Memory B cell (primary cell): ENCODE data around the gene SH3BGRL3.
A peak's percentile ranks its signal among the peaks of the same experiment; 100 is the strongest.

Source experiments
- ATAC-seq: fragments of 150-1000 bp; cut with Tn5 transposase; 2 replicates; pipeline ENCODE4 v1.10.0; 2021; ENCODE audit warnings: low read depth, mild to moderate bottlenecking, moderate library complexity
- DNase-seq, 2 donors: peaks; one replicate each; pipeline ENCODE4 v3.0.0; 2022; ENCODE audit warnings: low spot score in 2 of 2
- H3K27ac Mint-ChIP-seq: one replicate; pipeline ENCODE4 v1.8.0; 2022; ENCODE audit warnings: mild to moderate bottlenecking, moderate library complexity, mixed read lengths
- H3K27me3 Mint-ChIP-seq: one replicate; pipeline ENCODE4 v1.8.0; 2022; ENCODE audit warnings: mixed read lengths
- H3K36me3 Mint-ChIP-seq: one replicate; pipeline ENCODE4 v1.8.0; 2022; ENCODE audit warnings: mild to moderate bottlenecking, mixed read lengths
- H3K4me1 Mint-ChIP-seq: one replicate; pipeline ENCODE4 v1.8.0; 2022; ENCODE audit warnings: mixed read lengths
- H3K4me3 Mint-ChIP-seq: one replicate; pipeline ENCODE4 v1.8.0; 2022; ENCODE audit warnings: mild to moderate bottlenecking, moderate library complexity, mixed read lengths
- H3K9me3 Mint-ChIP-seq: one replicate; pipeline ENCODE4 v1.8.0; 2022; ENCODE audit warnings: mixed read lengths

Gene SH3BGRL3

DNA sequence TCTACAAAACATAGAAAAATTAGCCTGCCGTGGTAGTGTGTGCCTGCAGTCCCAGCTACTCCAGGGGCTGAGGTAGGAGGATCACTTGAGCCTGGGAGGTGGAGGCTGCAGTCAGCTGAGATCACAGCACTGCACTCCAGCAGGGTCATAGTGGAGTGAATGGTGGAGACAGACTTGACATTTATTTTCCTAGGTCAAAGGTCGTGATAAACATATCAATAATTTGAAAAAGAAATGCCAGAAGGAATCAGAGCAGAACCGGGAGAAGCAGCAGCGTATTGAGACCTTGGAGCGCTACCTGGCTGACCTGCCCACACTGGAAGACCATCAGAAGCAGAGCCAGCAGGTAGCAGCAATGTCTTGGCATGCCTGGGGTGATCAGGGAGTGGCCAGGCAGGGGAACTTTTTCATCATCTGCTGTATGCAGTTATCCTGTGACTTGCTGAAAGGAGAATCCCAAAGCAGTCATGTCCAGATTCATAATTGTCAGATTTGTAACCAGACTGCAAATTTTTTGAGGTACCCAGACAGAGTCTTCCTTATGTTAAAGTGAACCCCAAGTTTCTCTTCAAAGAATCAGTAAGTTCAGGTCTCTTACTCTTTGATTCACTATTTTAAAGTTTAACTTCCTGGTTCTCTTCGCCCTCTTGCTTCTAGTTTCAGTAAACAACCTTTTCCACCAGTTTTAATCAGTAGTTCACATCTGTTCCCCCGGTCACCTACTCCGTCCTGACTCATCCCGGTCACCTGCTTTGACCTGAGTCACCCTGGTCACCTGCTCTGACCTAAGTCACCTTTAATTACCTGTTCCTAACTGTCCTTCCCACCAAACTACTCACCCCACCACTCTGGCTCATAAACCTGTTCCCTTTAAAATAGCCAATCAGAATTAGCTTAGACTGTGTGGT is 11.3 kb upstream of the SH3BGRL3 start:
- Mint-ChIP-seq H3K27me3 (no peaks in the 10 kb centered on the region), H3K9me3 (peaks cover 6% of the 10 kb centered on the region), H3K4me3 (no peak overlapping the region), H3K27ac (no peak overlapping the region), H3K4me1 (no peaks in the 10 kb centered on the region), H3K36me3 (peaks cover 37% of the 10 kb centered on the region)
- DNase-seq (no peak), ATAC-seq (no peak)

DNA sequence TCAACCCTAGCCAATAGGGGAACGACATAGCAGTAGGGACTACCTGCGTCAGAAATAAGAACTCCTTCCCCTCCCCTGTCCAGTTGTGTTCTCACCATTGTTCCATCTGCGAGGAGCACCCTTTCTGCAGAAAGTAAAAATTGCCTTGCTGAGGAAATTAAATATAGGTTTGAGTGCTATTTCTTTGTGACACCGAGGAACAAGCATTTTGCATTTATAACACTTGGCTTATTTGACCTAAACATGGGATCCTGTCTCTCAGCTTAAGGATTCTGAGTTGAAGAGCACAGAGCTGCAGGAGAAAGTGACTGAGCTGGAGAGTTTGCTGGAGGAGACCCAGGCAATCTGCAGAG is 10.7 kb upstream of the SH3BGRL3 start:
- no peak for DNase-seq
- peaks cover under 1% of the 10 kb centered on the region for H3K4me1 Mint-ChIP-seq
- no peak overlapping the region for H3K27ac Mint-ChIP-seq
- H3K4me3 Mint-ChIP-seq = no peak overlapping the region
- H3K36me3 Mint-ChIP-seq = peaks cover 32% of the 10 kb centered on the region
- no peak for ATAC-seq
- H3K9me3 Mint-ChIP-seq = peaks cover 6% of the 10 kb centered on the region
- no peaks in the 10 kb centered on the region for H3K27me3 Mint-ChIP-seq

DNA sequence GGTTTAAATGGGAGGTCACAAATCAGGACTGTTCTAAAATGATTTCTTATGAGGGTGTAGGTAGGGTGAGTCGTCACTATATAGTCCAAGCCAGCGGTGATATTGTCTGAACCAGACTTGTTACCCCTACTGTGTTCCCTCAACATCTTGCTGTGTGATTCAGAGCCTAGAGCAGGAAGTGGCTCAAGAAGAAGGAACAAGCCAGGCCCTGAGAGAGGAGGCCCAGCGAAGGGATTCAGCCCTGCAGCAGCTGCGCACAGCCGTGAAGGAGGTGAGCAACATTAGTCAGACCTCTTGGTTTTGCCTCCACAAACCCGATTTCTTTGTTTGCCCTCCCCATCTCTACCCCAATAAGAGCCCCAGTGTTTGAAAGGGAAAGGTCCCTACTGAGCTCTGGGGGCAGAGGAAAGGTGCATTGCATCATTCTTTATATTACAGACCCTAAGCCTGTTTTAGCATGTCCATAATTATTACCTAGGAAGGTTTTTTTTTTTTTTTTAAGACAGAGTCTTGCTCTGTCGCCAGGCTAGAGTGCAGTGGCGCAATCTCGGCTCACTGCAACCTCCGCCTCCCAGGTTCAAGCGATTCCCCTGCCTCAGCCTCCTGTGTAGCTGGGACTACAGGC is 5.0 kb upstream of the SH3BGRL3 start:
- peak overlapping the region; percentile 2 for H3K27ac Mint-ChIP-seq
- peaks cover 16% of the 10 kb centered on the region for H3K36me3 Mint-ChIP-seq

DNA sequence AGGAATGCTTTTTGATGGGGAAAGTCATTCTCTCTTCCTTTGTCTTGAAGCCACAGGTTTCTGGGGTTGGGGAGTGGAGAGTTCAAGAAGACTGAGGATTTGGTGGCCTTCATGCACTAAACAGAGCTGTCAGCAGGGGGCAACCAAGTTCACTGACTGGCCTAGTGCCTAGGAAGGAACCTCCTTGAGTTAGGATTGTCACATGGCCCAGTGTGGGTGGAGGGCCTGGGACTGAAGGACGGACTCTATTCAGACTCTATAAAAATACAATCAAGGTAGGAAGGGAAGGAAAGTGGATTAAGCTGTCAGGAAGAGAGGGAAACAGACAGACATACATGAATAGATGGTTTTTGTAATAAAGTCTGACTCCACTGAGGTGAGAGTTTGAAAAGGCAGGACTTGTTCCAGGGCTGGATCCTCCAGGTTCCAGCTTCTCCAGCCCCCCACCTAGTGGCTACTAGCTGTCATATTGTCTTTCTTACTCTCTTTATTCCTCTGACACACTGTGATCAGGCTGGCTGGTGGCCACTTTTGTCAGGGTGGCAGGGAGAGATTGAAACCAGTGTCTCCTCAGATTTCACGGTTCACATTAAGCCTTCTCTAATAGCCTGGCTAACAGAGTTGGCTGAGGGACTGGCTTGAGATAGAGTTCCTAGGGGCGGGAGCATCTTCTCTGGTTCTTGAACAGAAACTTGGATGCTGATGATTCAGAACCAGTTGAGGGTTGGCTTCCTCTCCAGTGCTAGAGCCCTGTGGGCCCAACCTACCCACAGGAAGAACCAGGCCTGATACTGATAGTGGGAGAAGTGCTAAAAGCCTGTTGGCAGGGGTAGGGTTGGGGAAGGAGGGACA is 4.1 kb upstream of the SH3BGRL3 start:
- H3K4me1 Mint-ChIP-seq = peaks cover 37% of the 10 kb centered on the region
- H3K36me3 Mint-ChIP-seq = peaks cover 11% of the 10 kb centered on the region
- no peaks in the 10 kb centered on the region for H3K27me3 Mint-ChIP-seq
- H3K4me3 Mint-ChIP-seq = peak overlapping the region; percentile 64
- DNase-seq (peak; percentile 78 to 83), ATAC-seq (peak; percentile 61)
- H3K9me3 Mint-ChIP-seq = no peaks in the 10 kb centered on the region
- peak overlapping the region; percentile 72 for H3K27ac Mint-ChIP-seq

More for the DNA sequence above, 5.0 kb upstream of the SH3BGRL3 start:
- H3K9me3 Mint-ChIP-seq = no peaks in the 10 kb centered on the region
- DNase-seq (no peak), ATAC-seq (no peak)
- no peaks in the 10 kb centered on the region for H3K27me3 Mint-ChIP-seq
- H3K4me3 Mint-ChIP-seq = no peak overlapping the region
- H3K4me1 Mint-ChIP-seq = peaks cover 31% of the 10 kb centered on the region

DNA sequence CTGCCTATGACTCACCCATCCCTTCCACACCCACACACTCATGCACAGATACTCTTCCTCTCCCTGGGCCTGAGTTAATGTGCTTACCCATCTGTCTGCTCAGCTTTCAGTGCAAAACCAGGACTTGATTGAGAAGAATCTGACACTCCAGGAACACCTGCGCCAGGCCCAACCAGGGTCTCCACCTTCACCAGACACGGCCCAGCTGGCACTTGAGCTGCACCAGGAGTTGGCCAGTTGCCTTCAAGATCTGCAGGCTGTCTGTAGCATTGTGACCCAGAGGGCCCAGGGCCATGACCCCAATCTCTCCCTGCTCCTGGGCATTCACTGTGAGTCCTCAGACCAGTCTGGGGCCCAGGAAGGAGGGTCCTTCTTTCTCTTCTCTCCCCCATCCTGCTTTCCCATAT is 3.5 kb upstream of the SH3BGRL3 start:
- Mint-ChIP-seq H3K4me1 (peaks cover 42% of the 10 kb centered on the region), H3K4me3 (no peak overlapping the region), H3K9me3 (no peaks in the 10 kb centered on the region), H3K27ac (peak overlapping the region; percentile 81), H3K36me3 (peaks cover 13% of the 10 kb centered on the region), H3K27me3 (no peaks in the 10 kb centered on the region)
- ATAC-seq (no peak), DNase-seq (no peak)

DNA sequence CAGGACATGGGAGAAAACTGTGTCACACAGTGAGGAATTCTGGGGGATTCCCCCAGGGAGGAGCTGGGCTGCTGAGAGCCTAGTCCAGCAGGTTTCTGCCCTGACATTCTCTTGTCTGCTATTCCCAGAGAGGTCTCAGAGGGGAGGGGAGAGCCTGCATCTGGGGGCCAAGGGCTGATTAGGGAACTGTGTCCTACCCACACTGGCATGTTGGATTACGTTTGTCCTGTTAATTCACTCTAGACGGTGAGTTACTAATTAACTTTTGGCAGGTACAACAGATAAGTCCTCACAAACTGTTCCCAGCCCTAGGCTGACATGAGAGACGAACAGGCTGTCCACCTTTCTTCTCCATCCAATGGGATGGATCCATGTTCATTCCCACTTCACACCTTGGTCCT is 2.6 kb upstream of the SH3BGRL3 start:
- Mint-ChIP-seq H3K4me3 (no peak overlapping the region), H3K36me3 (peaks cover 12% of the 10 kb centered on the region), H3K27me3 (no peaks in the 10 kb centered on the region), H3K4me1 (peaks cover 47% of the 10 kb centered on the region), H3K9me3 (no peaks in the 10 kb centered on the region), H3K27ac (peak overlapping the region; percentile 81)
- ATAC-seq (no peak), DNase-seq (no peak)

DNA sequence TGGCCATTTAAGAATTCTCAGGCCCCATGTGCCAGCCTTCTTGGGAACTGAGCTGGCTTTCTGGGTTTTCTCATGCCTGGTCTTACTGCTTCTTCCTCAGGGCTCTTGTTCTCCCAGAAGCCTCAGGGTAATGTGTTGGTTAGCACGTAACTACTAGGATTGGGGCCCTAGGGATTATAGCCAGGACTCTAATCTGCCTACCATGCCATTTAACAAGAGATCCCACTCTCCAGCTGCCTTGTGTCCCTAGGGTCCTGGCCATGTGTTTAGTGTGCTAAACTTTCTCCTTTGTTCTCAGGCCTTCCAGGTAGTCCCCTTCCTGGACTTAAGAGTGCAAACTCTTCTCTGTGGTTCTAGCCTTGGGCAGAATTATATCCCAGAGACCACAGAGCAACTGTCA is 2.2 kb upstream of the SH3BGRL3 start:
- Mint-ChIP-seq H3K27ac (no peak overlapping the region), H3K36me3 (peaks cover 11% of the 10 kb centered on the region), H3K4me3 (no peak overlapping the region), H3K27me3 (no peaks in the 10 kb centered on the region), H3K4me1 (peaks cover 51% of the 10 kb centered on the region), H3K9me3 (no peaks in the 10 kb centered on the region)
- ATAC-seq (no peak), DNase-seq (no peak)

DNA sequence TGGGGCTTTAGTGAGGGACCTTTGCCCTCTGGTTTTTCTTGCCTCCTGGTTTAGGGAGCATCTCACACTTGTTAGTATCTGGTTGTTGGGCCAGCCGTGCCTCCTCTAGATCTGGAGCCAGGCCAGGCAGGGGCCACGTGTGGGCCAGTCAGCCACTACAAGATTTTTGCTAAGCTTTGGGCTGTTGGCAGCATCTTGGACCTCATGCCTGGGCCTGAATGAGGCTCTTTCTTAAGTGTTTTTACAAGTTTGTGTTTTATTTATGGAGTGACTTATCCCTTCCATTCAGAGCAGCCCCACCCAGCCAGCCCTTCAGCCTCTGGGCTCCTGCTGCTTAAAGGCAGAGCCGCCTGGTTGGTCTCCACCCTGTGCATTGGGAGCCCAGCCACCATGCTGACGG is 1.6 kb upstream of the SH3BGRL3 start:
- no peak overlapping the region for H3K4me3 Mint-ChIP-seq

DNA sequence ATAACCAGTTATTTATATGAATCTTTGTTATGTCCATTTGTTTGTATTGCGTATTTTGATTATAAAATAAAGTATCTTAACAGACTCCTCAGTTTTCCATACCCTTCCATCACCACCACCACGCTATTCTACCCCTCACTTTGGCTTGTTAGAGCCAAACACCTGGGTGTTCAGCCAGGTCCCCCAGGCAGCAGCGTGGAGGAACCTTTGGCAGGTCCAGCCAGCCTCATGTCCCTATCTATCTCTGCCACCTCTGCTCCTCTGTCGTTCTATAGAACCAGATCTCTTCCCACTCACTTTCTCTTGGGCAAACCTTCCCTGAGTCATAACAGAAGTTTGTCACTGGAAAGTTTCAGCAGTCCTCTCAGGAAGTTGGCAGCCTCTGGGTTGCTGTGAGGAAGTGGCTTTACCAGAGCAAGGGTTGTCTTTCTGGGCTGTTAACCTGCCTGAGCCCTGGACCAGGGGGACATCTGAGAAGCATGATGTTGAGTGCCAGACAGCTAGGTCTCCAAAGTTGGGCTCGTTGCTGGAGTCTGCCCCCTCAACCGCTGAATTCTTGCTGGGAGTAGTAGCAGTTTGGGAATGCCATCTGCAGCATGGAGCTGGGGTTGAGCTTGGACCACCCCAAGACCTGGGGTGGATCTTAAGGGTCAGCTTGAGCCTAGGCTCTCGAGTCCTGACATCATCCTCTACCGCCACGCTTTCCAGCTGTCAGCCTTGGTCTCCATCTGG is 996 bp upstream of the SH3BGRL3 start:
- no peak for DNase-seq
- Mint-ChIP-seq H3K27ac (peak overlapping the region; percentile 70), H3K4me1 (peaks cover 62% of the 10 kb centered on the region), H3K27me3 (no peaks in the 10 kb centered on the region), H3K4me3 (peak overlapping the region; percentile 93), H3K36me3 (peaks cover 10% of the 10 kb centered on the region), H3K9me3 (no peaks in the 10 kb centered on the region)
- no peak for ATAC-seq

More for the DNA sequence above, 1.6 kb upstream of the SH3BGRL3 start:
- no peaks in the 10 kb centered on the region for H3K27me3 Mint-ChIP-seq
- H3K36me3 Mint-ChIP-seq = peaks cover 10% of the 10 kb centered on the region
- peak overlapping the region; percentile 70 for H3K27ac Mint-ChIP-seq
- no peaks in the 10 kb centered on the region for H3K9me3 Mint-ChIP-seq
- DNase-seq = no peak
- ATAC-seq = no peak
- H3K4me1 Mint-ChIP-seq = peaks cover 57% of the 10 kb centered on the region

DNA sequence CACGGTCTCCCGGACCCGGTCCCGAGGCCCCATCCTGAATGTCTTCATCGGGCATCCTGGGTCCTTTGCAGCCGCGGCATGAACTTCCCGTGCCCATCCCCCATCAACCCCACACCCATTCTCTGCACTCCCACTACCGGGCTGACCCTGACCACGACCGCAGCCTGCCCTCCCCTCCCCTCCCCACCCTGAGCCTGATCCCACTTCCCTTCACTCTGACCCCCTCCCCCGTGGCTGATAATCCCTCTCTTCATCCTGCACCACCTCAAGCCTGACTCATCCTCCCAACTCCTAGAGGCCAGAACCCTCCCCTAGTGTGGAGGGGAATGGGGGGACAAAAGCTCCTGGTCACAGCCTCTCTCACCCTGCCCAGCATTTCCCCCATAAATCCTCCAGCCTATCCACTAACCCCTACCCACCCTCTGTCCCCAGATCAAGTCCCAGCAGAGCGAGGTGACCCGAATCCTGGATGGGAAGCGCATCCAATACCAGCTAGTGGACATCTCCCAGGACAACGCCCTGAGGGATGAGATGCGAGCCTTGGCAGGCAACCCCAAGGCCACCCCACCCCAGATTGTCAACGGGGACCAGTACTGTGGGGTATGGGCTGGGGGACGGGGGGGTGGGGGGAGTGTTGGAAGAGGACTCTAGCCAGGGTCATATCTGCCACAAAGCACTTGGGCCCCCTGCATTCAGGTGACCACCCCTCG is 602 bp downstream of the SH3BGRL3 start:
- peaks cover 66% of the 10 kb centered on the region for H3K4me1 Mint-ChIP-seq
- ATAC-seq = no peak
- DNase-seq = no peak
- peak overlapping the region; percentile 70 for H3K27ac Mint-ChIP-seq
- H3K9me3 Mint-ChIP-seq = no peaks in the 10 kb centered on the region
- peaks cover 10% of the 10 kb centered on the region for H3K36me3 Mint-ChIP-seq
- H3K4me3 Mint-ChIP-seq = peak overlapping the region; percentile 93
- no peaks in the 10 kb centered on the region for H3K27me3 Mint-ChIP-seq

DNA sequence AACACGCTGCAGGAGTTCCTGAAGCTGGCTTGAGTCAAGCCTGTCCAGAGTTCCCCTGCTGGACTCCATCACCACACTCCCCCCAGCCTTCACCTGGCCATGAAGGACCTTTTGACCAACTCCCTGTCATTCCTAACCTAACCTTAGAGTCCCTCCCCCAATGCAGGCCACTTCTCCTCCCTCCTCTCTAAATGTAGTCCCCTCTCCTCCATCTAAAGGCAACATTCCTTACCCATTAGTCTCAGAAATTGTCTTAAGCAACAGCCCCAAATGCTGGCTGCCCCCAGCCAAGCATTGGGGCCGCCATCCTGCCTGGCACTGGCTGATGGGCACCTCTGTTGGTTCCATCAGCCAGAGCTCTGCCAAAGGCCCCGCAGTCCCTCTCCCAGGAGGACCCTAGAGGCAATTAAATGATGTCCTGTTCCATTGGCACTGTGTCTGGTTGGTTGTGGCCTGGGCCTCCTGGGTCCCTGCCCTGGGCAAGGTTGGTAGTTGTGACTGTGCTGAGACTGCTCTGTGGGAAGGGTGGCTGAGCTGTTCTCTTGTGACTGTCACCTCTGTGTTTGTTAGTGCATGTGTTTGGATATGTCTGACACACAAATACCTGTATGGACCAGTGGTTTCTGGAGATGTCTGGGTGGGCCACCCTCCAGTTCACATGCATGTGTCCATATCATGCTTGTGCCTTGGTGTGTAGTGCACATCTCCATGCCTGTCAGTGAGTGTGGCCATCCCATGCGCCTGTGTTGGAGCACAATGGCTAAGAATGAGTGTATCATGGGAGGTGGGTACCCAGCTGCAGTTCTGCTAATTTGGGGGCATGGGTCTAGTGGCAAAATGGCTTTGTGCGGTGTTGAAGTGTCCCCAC is 1.4 kb downstream of the SH3BGRL3 start:
- DNase-seq (no peak), ATAC-seq (no peak)
- no peaks in the 10 kb centered on the region for H3K27me3 Mint-ChIP-seq
- peak overlapping the region; percentile 70 for H3K27ac Mint-ChIP-seq
- H3K4me3 Mint-ChIP-seq = peak overlapping the region; percentile 83
- no peaks in the 10 kb centered on the region for H3K9me3 Mint-ChIP-seq
- peaks cover 67% of the 10 kb centered on the region for H3K4me1 Mint-ChIP-seq
- peaks cover 10% of the 10 kb centered on the region for H3K36me3 Mint-ChIP-seq

DNA sequence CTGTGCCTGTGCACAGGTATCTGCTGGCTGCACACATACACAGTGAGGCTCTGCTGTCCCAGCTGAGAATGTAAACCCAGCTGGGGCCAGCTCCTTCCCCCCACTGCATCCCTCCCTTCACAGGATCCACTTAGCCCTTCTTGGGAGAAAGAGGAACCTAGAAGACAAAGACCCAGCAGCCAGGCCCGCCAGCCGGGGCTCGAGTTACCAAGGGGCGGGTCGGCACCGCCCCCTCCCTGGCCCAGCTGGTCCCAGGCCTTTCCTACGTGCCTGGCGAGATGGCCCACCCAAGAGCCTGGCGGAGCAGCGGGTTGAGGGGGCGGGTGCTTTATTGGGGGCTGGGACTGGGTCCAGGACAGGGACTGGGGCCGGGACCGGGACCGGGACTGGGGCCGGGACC is 2.1 kb downstream of the SH3BGRL3 start:
- no peaks in the 10 kb centered on the region for H3K9me3 Mint-ChIP-seq

More for the DNA sequence above, 2.1 kb downstream of the SH3BGRL3 start:
- ATAC-seq (no peak), DNase-seq (no peak)
- Mint-ChIP-seq H3K27me3 (no peaks in the 10 kb centered on the region), H3K4me1 (peaks cover 65% of the 10 kb centered on the region), H3K27ac (peak overlapping the region; percentile 70), H3K36me3 (peaks cover 10% of the 10 kb centered on the region), H3K4me3 (peak overlapping the region; percentile 83)
